ENCODE measurements around the gene CRTC3. TPM values are rescaled to one million over a fixed set of nuclear protein-coding genes. Genes with fewer than 3 reads are reported as not detected.

CRTC3 gene
- total and polyA plus RNA-seq, 2 of the 13 experiments (the other 11 are each of a cell fraction or from before 2014, with no cell fraction given): 8.4 to 11.8 TPM

- CTCF ChIA-PET (ENCODE audit: low intra/inter-chr PET ratio, low total read pairs): no interaction called here
- POLR2A ChIA-PET: no interaction called here
- no peaks in the 10 kb centered on the region for H3K9me3 ChIP-seq (ENCODE audit: low read length)
- no peak overlapping the region for H3K4me2 ChIP-seq (ENCODE audit: low read depth, low read length)
- no peaks in the 10 kb centered on the region for H3K27me3 ChIP-seq (ENCODE audit: control insufficient read depth in 1 of 2, insufficient read depth in 2 of 2, low read length in 2 of 2)
- no peak overlapping the region for H2AFZ ChIP-seq (ENCODE audit: low read length)
- no peak overlapping the region for H3K27ac ChIP-seq (ENCODE audit: extremely low read length, insufficient read depth, low read length)
- peaks cover 5 to 44% of the 10 kb centered on the region in 2 experiments for H3K36me3 ChIP-seq (replicated peaks in 1 of 2; ENCODE audit: control insufficient read depth in 1 of 2, insufficient read depth in 2 of 2, low read length in 2 of 2)
- DNase-seq (ENCODE audit: low spot score) (no peak), FAIRE-seq (no peak), ATAC-seq (no peak)
- no peaks in the 10 kb centered on the region for H3K79me2 ChIP-seq (ENCODE audit: insufficient read depth, low read length)
- no peaks in the 10 kb centered on the region; the same call in 1 of the 2 replicates for H4K20me1 ChIP-seq (ENCODE audit: insufficient read depth, low read length)
- no peak overlapping the region for H3K9ac ChIP-seq (ENCODE audit: insufficient read depth, low read depth, low read length)
- H3K4me3 ChIP-seq (replicated peaks in 1 of 3; ENCODE audit: insufficient read depth in 1 of 3, low read depth in 2 of 3, low read length in 3 of 3): no peak overlapping the region
- intact Hi-C loops (cut with micrococcal nuclease; ENCODE audit: unreplicated experiment) (loop anchor here (5.0 kb wide), 1 partner anchor 379 kb away; no protein-coding TSS in a partner anchor), in situ Hi-C loops (cut with HindIII; ENCODE audit: extremely low pct_ligation_motif_present, low pct_unique_long_range_greater_than_20kb) (no loop called here)
- no TSS peak for BruUV-seq (replicated peaks)
- H3K4me1 ChIP-seq (ENCODE audit: insufficient read depth, low read length): peaks cover 28% of the 10 kb centered on the region
- TF ChIP-seq MYNN (CRISPR knock-in tag; IDR thresholded peaks at IDR 0.05; ENCODE audit: low read depth) (no peak), ATF2 (CRISPR knock-in tag; IDR thresholded peaks at IDR 0.05) (no peak), HMGXB4 (CRISPR knock-in tag; IDR thresholded peaks at IDR 0.05; ENCODE audit: borderline replicate concordance in 1 of 2, low read depth in 1 of 2) (no peak), PBX3 (CRISPR knock-in tag; IDR thresholded peaks at IDR 0.05; ENCODE audit: borderline replicate concordance) (no peak), ZNF574 (CRISPR knock-in tag; IDR thresholded peaks at IDR 0.05) (no peak), PREB (CRISPR knock-in tag; IDR thresholded peaks at IDR 0.05) (no peak), LBX2 (CRISPR knock-in tag; IDR thresholded peaks at IDR 0.05; ENCODE audit: borderline replicate concordance) (no peak), ZNF605 (CRISPR knock-in tag; IDR thresholded peaks at IDR 0.05) (no peak), ISX (CRISPR knock-in tag; conservative IDR thresholded peaks at IDR 0.05) (no peak), KLF9 (CRISPR knock-in tag; IDR thresholded peaks at IDR 0.05; ENCODE audit: low read depth) (no peak), ZBTB2 (CRISPR knock-in tag; IDR thresholded peaks at IDR 0.05; ENCODE audit: low read depth) (no peak), RFXAP (CRISPR knock-in tag; IDR thresholded peaks at IDR 0.05; ENCODE audit: borderline replicate concordance) (no peak), FOSL1 (CRISPR knock-in tag; IDR thresholded peaks at IDR 0.05; ENCODE audit: borderline replicate concordance) (no peak), RBFOX2 (IDR thresholded peaks at IDR 0.05; ENCODE audit: low read depth, low read length) (no peak)
Measured at GRCh38 chr15:90493647-90494046, 36.1 kb upstream of the CRTC3 start.
